ENCODE data around the gene NEK4.

Gene NEK4

GRCh38 chr3:52775877-52776276 lies 5.1 kb upstream of the NEK4 start:
- no peaks in the 10 kb centered on the region for H3K36me3 ChIP-seq (ENCODE audit: insufficient read depth)
- no peaks in the 10 kb centered on the region for H4K20me1 ChIP-seq (ENCODE audit: insufficient read depth)
- no peak overlapping the region for H3K27ac ChIP-seq
- TF ChIP-seq CTCF (conservative IDR thresholded peaks at IDR 0.05; ENCODE audit: low read depth, low read length): no peak
- H2AFZ ChIP-seq (ENCODE audit: low read depth): peak overlapping the region; percentile 14; the same call in 1 of the 2 replicates
- H3K4me1 ChIP-seq (ENCODE audit: low read depth, poor library complexity, severe bottlenecking): no peaks in the 10 kb centered on the region
- no peak overlapping the region for H3K9ac ChIP-seq
- no peak overlapping the region for H3K4me3 ChIP-seq (IDR thresholded peaks at IDR 0.05; ENCODE audit: insufficient read depth, low read depth, low read length)
- H3K4me2 ChIP-seq: no peak overlapping the region
- H3K79me2 ChIP-seq (ENCODE audit: insufficient read depth, low read depth): no peaks in the 10 kb centered on the region
- H3K27me3 ChIP-seq (ENCODE audit: insufficient read depth, low read depth): no peaks in the 10 kb centered on the region

- no peak overlapping the region for H3K27ac ChIP-seq
- no peak overlapping the region for H3K4me2 ChIP-seq
- H3K9ac ChIP-seq: no peak overlapping the region
- no peak for TF ChIP-seq CTCF (conservative IDR thresholded peaks at IDR 0.05; ENCODE audit: low read depth, low read length)
- no peaks in the 10 kb centered on the region for H3K4me1 ChIP-seq (ENCODE audit: low read depth, poor library complexity, severe bottlenecking)
- H3K27me3 ChIP-seq (ENCODE audit: insufficient read depth, low read depth): no peaks in the 10 kb centered on the region
- H3K36me3 ChIP-seq (ENCODE audit: insufficient read depth): no peaks in the 10 kb centered on the region
- H3K79me2 ChIP-seq (ENCODE audit: insufficient read depth, low read depth): no peaks in the 10 kb centered on the region
- H3K4me3 ChIP-seq (IDR thresholded peaks at IDR 0.05; ENCODE audit: insufficient read depth, low read depth, low read length): no peak overlapping the region
- H2AFZ ChIP-seq (ENCODE audit: low read depth): peak overlapping the region; percentile 14; the same call in 1 of the 2 replicates
- H4K20me1 ChIP-seq (ENCODE audit: insufficient read depth): no peaks in the 10 kb centered on the region
Observed at GRCh38 chr3:52774901-52775864, 4.4 kb upstream of the NEK4 start.

- Histone ChIP-seq H3K9ac (no peak overlapping the region), H3K79me2 (ENCODE audit: insufficient read depth, low read depth) (no peaks in the 10 kb centered on the region), H3K27ac (no peak overlapping the region), H3K27me3 (ENCODE audit: insufficient read depth, low read depth) (no peaks in the 10 kb centered on the region), H2AFZ (ENCODE audit: low read depth) (no peak overlapping the region), H4K20me1 (ENCODE audit: insufficient read depth) (no peaks in the 10 kb centered on the region), H3K4me3 (IDR thresholded peaks at IDR 0.05; ENCODE audit: insufficient read depth, low read depth, low read length) (no peak overlapping the region), H3K4me1 (ENCODE audit: low read depth, poor library complexity, severe bottlenecking) (peaks cover 9% of the 10 kb centered on the region), H3K4me2 (no peak overlapping the region), H3K36me3 (ENCODE audit: insufficient read depth) (no peaks in the 10 kb centered on the region)
- no peak for TF ChIP-seq CTCF (conservative IDR thresholded peaks at IDR 0.05; ENCODE audit: low read depth, low read length)
Observed at GRCh38 chr3:52774066-52774713, 3.5 kb upstream of the NEK4 start.

DNA sequence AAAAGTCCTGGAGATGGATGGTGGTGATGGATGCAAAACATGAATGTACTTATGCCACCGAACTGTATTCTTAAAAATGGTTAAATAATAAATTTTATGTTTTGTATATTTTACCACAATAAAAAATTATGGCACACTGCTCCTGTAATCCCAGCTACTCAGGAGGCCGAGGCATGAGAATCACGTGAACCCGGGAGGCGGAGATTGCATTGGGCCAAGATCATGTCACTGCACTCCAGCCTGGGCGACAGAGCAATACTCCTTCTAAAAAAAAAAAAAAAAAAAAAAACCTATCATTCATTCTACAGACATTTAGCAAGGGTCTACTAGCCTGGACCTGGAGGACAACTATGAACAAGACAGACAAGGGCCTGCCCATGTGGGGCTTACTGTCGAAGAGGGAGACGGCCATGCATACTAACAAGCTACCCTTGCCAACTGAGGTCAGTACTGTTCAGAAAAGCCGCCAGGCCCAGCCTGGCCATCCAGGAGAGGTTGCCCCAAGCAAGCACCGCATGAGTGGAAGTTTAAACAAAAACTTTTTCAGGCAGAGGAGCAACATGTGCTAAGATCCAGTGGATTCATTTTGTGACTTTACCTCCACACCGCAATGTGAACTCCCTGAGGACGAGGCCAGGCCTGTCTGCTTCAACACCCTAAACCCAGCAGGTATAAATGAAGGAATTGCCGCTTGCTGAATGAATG lies 2.8 kb upstream of the NEK4 start:
- no peaks in the 10 kb centered on the region for H4K20me1 ChIP-seq (ENCODE audit: insufficient read depth)
- no peak for TF ChIP-seq CTCF (conservative IDR thresholded peaks at IDR 0.05; ENCODE audit: low read depth, low read length)

More for the DNA sequence above, 2.8 kb upstream of the NEK4 start:
- H3K79me2 ChIP-seq (ENCODE audit: insufficient read depth, low read depth): no peaks in the 10 kb centered on the region
- no peak overlapping the region for H3K4me2 ChIP-seq
- H3K4me3 ChIP-seq (IDR thresholded peaks at IDR 0.05; ENCODE audit: insufficient read depth, low read depth, low read length): no peak overlapping the region
- no peak overlapping the region for H3K9ac ChIP-seq
- no peak overlapping the region for H3K27ac ChIP-seq
- H2AFZ ChIP-seq (ENCODE audit: low read depth): no peak overlapping the region
- no peaks in the 10 kb centered on the region for H3K27me3 ChIP-seq (ENCODE audit: insufficient read depth, low read depth)
- peaks cover 9% of the 10 kb centered on the region for H3K4me1 ChIP-seq (ENCODE audit: low read depth, poor library complexity, severe bottlenecking)
- H3K36me3 ChIP-seq (ENCODE audit: insufficient read depth): no peaks in the 10 kb centered on the region

Data from KMS-11 (cell line).